Panc1 (cell line): Measurements from ENCODE around the gene KCNH3.

ENCODE experiments used
- CTCF ChIP-seq: fragments of 450-650 bp; IDR thresholded peaks from 2 replicates; pipeline ENCODE4 v1.5.1; 2017; ENCODE audit warnings: mild to moderate bottlenecking
- REST ChIP-seq, 2 experiments: IDR thresholded peaks; 2 replicates each; pipeline ENCODE4 v1.6.1; 2011 to 2012; ENCODE audit warnings: low read depth in 2 of 2, control low read depth in 1 of 2, low read length in 1 of 2, mild to moderate bottlenecking in 1 of 2, moderate library complexity in 1 of 2; ENCODE audit not compliant: insufficient read depth in 1 of 2

GRCh38 chr12:49540229-49541139, 1.7 kb downstream of the KCNH3 start:
- TF ChIP-seq CTCF (no peak), REST (IDR thresholded peaks at IDR 0.05; ENCODE audit: insufficient read depth in 1 of 2, low read depth in 2 of 2, low read length in 1 of 2) (no peak)
